NCI-H1930 (cell line): ENCODE data around the gene CLCNKA.
A peak's percentile ranks its signal among the peaks of the same experiment; 100 is the strongest.
"Not testable (repeated sequence)": the region's sequence is repeated elsewhere in the genome, so short reads cannot be mapped to it uniquely, and the experiment has no call there.

Experiments
- DNase-seq, 2 experiments: peaks; one replicate each; lab custom pipeline; 2025; lab: John Stamatoyannopoulos, UW

CLCNKA gene

GRCh38 chr1:15997637-15998280 is 24.1 kb upstream of the CLCNKA start:
- DNase-seq, result no peak

GRCh38 chr1:15998929-15999328 is 22.9 kb upstream of the CLCNKA start:
- no peak for DNase-seq

GRCh38 chr1:16001274-16001673 is 20.6 kb upstream of the CLCNKA start:
- not testable (repeated sequence) for DNase-seq

GRCh38 chr1:16005597-16005996 is 16.2 kb upstream of the CLCNKA start:
- DNase-seq, result no peak

GRCh38 chr1:16006010-16006409 is 15.8 kb upstream of the CLCNKA start:
- no peak for DNase-seq

- no peak for DNase-seq
These were observed 15.0 kb upstream of the CLCNKA start for GRCh38 chr1:16006552-16007485.

GRCh38 chr1:16007671-16008341 is 14.0 kb upstream of the CLCNKA start:
- DNase-seq, result no peak

- DNase-seq, result peak; percentile 53 to 59
These were observed 12.8 kb upstream of the CLCNKA start for GRCh38 chr1:16009030-16009460.

- DNase-seq, result no peak
These were observed 12.2 kb upstream of the CLCNKA start for GRCh38 chr1:16009678-16010077.

- DNase-seq, result no peak
These were observed 11.0 kb upstream of the CLCNKA start for GRCh38 chr1:16010837-16011236.

GRCh38 chr1:16011936-16012589 is 9.8 kb upstream of the CLCNKA start:
- no peak for DNase-seq

- DNase-seq, result no peak
These were observed 9.1 kb upstream of the CLCNKA start for GRCh38 chr1:16012590-16013219.

GRCh38 chr1:16013220-16013907 is 8.5 kb upstream of the CLCNKA start:
- no peak for DNase-seq

- DNase-seq, result no peak
These were observed 8.0 kb upstream of the CLCNKA start for GRCh38 chr1:16013908-16014258.

GRCh38 chr1:16014509-16015482 is 7.0 kb upstream of the CLCNKA start:
- DNase-seq, result no peak

- no peak for DNase-seq
These were observed 6.3 kb upstream of the CLCNKA start for GRCh38 chr1:16015491-16015890.

GRCh38 chr1:16015960-16016901 is 5.6 kb upstream of the CLCNKA start:
- no peak for DNase-seq

GRCh38 chr1:16017076-16017460 is 4.8 kb upstream of the CLCNKA start:
- no peak for DNase-seq
